CD4-positive, alpha-beta T cell treated with Interleukin-17A for 4 hours (primary cell): ENCODE results near the gene NFIC.
"Not testable (repeated sequence)": the region's sequence is repeated elsewhere in the genome, so short reads cannot be mapped to it uniquely, and the experiment has no call there.

Experiments
- DNase-seq: peaks from one replicate; pipeline ENCODE4 v3.0.0-alpha.2; 2020; ENCODE audit warnings: mixed read lengths

NFIC gene

DNA sequence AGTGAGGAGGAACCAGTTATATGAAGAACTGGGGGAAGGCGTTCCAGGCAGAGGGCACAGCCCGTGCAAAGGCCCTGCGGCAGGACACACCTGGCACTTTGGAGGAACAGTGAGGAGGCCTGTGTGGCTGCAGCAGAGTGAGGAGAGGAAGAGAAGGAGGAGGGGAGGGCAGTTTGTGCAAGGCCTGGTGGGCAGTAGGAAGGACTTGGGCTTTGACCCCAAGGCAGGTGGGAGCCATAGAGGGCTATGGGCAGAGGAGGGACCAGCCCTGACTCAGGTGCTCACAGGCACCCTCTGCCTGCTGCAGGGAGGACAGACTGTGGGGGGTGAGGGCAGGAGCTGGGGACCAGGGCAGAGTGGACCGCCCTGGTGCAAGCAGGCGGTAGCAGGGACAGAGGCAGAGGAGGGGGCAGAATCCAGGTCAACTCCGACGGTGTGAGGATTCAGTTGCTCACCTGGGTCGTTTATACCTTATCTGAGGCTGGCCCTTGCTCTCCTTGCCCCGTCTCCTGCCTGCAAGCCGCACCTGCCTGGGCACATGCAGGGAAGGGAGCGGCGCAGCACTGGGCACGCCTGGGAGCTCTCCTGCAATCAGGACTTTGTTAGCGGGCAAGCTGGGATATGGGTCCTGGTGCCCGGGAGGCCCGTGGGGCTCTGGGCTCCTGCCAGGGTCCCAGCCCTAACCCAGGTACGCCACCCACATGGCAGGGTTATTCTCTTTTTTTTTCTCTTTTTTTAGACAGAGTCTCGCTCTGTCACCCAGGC lies 34.8 kb downstream of the NFIC start:
- DNase-seq, result no peak

DNA sequence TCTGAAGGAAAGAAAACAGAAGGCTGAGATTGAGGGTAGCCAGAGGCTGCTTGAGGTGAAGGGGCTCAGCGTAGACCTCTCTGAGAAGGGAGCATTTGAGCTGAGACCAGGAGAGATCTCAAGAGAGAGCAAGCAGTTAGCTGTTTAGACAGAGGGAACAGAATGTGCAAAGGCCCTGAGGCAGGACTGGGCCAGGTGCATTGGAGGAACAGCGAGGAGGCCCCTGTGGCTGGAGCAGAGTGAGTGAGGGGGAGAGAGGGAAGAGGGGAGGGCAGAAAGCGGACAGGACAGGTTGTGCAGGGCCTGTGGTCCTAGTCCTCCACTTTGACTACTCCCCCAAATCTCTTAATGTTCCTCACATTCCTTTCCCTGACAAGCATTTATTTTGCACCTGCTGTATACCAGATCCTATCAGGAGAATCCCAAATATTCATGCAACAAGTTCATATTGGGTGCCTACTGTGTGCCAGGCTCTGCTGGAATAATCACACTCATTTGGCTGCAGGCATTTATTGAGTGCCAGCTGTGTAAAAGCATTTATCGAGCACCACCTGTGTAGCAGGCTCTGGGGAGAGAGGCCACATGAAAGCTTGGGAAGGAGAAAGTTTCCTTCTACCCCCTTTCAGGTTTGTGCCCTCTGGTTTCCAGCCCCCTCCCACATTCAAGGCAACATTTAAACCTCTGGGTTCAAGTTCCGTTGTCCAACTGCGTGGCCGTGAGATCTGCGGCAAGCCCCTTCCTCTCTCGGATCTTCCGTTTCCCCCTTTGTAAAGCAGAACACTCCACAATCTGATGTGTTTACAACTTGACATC lies 36.5 kb downstream of the NFIC start:
- DNase-seq, result no peak

DNA sequence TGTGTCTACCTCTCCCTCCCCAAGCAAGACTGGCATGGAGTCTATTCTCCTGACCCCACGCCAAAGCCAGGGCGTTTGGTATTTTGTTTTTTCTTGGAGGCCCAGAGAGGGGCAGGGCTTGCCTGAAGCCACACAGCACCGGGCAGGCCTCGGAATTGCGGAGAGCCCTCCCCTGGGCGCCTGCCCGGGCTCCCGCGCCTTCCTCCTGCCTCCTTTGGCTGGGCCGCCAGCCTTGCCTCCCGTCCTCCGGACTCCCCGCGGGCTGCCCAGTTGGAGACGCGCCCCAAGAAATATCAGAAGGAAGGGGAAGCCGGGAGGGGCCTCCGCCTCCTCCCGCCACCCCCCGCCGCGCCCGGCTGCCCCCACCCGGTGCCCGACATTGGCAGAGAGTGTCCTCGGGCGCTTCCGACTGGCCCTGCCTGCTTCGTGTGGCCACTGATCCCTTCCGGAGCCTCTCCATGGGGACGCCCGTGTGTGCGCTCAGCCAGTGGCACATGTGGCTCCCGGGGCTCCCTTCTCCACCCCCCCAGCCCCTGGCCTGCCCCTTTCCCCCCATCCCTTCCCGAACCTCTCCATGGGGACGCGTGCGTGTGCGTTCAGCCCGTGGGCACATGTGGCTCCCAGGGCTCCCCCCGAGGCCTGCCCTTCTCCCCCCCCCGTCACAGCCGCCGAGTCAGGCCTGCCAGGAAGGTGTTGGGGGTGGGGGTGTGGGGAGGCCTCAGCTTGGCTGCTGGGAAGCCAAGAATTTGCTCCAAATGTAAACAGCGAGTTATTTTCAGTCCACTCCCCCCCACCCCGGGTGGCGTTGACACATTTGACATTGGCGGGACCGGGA lies 37.3 kb downstream of the NFIC start:
- no peak for DNase-seq

DNA sequence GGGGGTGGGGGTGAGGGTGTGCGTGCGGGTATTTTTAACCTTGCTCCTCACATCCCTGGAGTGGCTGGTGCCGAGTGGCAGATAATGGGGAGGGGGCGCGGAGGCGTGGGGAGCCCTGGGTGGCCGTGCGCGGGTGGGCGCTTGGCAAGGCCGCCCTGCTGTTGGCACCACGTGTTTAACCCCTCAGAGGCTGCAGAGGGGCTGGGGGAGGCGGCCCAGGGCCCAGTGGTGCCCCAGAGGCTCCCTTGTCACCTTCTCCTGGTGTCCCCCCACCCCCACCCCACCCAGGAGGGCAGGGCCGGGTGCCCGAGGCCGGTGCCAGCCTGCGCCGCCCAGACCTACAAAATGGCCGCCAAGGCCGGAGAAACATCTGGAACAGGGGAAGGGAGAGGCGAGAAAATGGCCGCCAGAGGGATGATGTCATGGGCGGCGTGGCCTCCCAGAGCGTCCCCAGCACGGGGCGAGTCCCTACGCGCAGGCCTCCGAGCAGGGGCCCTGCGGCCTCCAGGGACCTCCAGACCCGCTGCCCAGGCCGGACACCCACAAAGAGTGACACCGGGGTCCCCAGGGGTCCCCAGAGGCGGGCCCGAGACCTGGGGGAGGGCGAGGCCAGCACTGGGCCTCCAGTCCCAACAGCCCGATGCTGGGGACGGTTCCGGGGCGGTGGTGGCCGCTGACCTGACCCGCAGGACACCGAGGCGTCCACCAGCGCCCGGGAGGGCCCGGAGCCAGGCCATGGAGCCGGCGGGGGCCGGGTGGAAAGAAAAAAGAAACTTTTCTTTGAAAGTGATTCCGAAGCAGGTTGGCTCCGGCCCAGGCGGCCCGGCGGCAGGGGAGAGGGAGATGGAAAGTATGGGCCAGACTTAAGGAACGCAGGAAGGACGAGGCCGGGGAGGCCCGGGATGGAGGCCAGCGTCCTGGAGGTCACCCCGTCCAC lies 38.2 kb downstream of the NFIC start:
- DNase-seq, result no peak

DNA sequence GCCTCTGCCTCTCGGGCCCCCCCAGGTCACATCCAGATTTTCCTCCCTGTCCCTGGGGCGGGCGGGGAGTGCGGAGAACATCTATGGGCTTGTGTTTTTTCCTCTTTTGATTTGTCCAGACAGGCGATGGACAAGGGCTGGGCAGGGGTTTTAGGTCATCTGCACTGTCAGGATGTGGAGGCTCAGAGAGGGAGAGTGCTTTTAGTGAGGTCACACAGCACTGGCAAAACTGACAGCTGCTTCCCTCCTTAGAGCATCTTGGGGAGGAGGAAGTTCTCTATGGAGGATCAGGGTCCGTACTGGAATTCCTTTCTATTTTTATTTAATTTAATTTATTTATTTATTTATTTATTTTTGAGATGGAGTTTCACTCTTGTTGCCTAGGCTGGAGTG lies 38.9 kb downstream of the NFIC start:
- no peak for DNase-seq

DNA sequence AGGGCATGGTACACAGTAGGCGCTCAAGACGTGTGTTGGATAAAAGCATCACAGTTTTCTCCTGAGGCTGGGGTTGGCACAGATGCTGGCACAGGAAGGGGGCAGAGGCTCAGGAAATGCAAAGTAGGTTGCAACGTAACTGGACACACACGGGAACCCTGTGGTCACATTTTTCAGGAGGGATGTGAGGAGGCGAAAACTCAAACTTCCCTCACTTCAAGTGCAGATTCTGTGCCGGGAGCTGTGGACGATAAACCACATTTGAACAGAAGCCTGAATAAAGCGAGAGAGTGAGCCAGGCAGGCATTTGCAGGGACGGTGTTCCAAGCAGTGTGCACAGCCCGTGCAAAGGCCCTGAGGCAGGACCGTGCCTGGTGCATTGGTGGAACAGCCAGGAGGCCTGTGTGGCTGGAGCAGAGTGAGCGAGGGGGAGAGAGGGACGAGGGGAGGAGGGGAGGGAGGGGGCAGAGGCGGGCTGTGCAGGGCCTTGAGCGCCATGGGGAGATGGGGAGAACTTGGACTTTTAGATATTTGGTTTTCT lies 40.3 kb downstream of the NFIC start:
- DNase-seq, result no peak

DNA sequence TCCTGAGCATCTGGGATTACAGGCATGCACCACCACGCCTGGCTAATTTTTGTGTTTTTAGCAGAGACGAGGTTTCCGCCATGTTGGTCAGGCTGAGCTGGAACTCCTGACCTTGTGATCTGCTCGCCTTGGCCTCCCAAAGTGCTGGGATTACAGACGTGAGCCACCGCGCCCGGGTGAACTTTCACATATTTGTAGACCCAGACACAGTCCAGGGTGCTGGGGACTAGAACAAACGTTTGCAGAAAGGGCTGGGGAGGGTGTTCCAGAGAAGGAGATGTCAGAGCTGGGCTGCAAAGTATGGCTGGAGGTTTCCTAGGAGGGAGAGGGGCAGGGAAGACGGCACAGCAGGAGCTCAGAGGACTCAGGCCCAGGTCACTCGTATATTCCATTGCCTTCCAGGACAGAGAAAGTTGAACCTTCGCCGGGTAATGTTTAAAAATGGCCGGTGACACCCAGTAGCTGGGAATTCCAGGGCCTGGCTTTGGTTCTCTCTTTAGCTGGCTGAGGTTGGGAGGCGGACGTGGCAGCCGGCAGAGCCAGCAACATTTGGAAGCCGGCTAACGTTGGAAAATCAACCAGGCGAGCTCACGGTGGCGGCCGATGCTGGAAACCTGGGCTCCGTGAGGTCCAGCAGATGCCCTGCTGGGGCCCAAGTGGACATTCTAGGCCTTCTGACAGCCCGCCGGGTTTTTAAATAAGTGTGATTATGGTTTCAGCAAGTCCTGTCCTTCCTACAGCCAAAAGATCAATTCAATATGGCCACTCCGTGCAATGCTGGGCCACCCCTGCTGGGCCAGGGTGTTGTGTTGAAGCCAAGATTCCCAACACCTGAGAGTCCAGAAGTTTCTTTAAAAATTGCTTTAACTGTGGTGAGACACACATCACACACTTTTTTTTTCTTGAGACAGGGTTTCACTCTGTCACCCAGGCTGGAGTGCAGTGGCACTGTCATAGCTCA lies 41.5 kb downstream of the NFIC start:
- no peak for DNase-seq

DNA sequence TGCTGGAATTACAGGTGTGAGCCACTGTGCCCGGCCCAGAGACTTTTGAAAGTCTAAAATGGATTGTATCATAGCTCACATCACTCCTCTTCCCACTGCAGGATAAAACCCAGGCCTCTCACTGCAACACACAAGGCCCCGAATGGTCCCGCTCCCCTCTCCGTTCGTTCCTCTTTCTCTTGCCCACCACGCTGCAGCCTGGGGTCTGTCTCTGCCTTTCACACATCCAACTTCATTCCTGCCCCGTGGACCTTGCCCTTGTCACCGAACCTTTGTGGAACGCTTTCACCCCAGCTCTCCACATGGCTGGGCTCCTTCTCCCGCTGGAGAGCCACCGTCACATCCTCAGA lies 42.6 kb downstream of the NFIC start:
- DNase-seq, result no peak

DNA sequence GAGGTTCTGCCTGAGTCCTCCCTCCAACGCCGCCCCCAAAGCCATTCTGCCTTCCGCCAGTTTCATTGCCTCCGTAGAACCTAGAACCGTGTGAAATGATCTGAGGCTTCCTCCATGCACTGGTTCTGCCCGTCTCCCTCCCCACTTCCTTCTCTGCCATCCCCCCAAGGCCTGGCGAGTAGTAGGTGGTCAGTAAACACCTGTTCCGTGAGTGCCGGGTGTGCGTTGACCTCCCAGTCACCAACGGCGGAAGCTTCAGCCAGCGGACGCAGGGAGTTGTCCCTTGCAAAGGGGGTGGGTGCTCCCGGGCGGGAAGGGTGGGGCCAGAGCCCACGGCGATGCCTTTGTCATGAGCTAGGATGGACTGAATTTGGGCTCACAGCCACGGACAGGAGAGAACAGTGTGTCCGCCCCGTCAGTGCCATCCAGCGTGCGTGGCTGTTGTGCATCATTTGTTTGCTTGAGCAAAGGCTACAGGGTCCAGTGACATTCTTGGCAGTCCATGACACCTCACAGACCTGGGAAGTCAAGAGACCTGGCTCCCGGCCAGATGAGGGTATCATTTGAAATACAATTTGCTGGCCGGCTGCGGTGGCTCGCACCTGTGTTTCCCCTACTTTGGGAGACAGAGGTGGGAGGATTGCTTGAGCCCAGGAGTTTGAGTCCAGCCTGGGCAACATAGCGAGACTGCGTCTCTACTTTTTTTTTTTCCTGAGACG lies 43.1 kb downstream of the NFIC start:
- no peak for DNase-seq

DNA sequence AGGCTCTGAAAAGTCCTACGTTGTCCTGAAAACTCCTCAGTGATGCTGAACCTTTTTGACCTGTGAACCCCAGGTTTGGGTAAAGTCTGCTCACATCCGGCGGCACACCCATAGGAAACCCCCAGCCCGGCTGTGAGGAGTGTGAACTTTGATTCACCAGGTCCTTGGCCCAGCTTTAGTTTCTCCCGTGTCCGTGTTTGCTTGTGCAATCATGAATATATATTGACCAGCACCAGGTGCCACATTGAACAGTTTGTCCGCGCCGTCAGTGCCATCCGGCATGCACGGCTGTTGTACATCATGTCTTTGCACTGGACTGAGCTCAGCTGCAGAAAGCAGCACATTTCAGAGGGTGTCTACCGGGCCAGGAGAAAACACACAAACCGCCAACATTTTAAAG lies 45.3 kb downstream of the NFIC start:
- DNase-seq, result no peak

DNA sequence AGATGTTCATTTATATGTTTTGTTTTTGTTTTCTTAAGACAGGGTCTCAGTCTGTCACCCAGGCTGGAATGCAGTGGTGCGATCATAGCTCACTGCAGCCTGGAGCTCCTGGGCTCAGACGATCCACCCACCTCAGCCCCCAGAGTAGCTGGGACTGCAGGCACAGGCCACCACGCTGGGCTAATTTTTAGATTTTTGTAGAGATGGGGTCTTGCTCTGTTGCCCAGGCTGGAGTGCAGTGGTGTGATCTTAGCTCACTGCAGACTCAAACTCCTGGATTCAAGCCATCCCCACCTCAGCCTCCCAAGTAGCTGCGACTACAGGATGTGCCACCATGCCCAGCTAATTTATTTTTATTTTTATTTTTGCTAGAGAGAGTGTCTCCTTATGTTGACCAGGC lies 45.7 kb downstream of the NFIC start:
- no peak for DNase-seq

DNA sequence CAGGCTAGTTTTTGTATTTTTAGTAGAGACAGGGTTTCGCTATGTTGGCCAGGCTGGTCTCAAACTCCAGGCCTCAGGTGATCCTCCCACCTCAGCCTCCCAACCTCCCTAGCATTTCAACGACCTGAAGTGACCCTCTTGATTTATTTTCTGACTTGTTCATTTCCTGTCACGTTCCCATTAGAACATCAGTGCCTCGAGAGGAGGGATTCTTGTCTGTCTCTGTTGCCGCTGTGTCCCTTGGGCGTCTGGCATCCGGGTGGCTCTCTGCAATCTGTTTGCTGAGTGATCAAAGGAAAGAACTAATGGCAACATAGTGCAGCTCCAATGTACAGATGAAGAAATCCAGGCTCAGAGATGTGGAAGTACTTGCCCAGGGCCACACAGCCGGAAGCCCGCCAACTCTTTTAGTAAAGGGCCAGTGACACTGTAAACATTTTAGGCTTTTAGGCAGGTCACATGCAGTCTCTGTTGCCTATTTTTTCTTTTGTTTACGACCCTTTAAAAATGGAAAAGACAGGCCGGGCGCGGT lies 47.5 kb downstream of the NFIC start:
- DNase-seq, result no peak

DNA sequence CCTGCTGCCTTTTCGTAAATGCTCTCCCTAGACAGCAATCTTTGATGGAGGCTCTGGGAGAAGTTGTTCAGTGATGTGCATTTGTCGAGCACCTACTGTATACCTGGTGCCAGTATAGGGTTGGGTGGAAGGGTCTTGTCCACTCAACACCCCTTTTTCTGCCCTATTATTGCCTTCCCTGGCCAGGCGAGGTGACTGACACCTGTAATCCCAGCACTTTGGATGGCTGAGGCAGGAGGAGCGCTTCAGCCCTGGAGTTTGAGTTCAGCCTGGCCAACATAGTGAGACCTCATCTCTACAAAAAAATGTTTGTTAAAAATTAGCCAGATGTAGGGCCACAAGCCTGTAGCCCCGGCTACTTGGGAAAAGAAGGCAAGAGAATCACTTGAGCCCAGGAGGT lies 49.3 kb downstream of the NFIC start:
- DNase-seq, result no peak

DNA sequence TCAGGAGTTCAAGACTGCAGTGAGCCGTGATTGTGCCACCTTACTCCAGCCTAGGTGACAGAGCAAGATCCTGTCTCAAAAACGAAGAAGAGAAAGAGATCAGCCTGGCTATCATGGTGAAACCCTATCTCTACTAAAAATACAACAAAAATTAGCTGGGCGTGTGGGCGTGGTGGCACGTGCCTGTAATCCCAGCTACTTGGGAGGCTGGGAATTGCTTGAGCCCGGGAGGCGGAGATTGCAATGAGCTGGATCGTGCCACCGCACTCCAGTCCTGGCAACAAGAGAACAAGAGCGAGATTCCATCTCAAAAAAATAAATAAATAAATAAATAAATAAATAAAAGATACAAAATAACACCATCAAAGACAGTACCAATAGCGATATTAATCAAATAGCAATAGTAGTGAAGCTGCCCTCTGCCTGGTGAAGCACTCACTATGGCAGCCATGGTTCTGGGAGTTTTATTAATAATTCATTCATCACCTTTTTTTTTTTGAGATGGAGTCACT lies 53.9 kb downstream of the NFIC start:
- no peak for DNase-seq

DNA sequence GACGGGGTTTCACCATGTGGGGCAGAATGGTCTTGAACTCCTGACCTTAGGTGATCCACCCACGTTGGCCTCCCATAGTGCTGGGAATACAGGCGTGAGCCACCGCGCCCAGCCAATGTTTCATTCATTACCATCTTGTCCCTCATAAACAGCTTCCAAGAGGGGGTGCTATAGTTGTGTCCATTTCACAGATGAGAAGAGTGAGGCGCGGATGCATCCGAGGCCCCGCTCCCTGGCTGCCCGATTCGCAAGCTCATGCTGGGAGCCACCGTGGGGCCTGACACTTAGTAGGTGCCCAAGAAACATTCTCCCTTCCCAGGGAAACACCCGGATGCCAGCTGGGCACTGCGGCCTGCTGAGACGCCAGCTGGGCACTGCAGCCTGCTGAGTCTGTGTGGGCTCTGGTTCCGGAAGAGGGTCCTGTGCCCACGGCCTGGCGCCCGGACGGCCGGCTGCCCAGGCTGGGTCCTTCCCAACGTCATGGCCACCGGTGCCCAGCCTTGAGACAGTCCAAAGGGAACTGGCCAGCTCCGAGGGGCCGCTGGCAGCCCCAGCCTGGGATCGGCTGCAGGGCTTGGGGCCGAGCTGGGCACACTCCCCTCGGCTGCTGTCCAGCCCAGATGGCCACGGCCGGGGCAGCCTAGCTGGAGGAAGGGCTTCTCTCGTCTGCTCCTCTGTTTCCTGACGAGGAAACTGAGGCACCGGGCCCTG lies 54.7 kb downstream of the NFIC start:
- no peak for DNase-seq

DNA sequence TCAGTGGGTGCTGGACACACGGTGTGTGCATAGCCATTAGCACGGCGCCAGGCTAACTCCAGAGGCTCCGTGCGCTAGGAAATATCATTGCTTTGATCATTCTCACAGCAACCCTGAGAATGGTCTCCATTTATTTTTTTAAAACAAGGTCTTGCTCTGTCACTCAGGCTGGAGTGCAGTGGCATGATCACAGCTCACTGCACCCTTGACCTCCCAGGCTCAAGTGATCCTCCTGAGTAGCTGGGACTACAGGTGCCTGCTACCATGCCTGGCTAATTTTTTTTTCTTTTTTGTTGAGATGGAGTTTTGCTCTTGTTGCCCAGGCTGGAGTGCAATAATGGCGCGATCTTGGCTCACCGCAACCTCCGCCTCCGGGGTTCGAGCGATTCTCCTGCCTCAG lies 55.3 kb downstream of the NFIC start:
- DNase-seq, result not testable (repeated sequence)

DNA sequence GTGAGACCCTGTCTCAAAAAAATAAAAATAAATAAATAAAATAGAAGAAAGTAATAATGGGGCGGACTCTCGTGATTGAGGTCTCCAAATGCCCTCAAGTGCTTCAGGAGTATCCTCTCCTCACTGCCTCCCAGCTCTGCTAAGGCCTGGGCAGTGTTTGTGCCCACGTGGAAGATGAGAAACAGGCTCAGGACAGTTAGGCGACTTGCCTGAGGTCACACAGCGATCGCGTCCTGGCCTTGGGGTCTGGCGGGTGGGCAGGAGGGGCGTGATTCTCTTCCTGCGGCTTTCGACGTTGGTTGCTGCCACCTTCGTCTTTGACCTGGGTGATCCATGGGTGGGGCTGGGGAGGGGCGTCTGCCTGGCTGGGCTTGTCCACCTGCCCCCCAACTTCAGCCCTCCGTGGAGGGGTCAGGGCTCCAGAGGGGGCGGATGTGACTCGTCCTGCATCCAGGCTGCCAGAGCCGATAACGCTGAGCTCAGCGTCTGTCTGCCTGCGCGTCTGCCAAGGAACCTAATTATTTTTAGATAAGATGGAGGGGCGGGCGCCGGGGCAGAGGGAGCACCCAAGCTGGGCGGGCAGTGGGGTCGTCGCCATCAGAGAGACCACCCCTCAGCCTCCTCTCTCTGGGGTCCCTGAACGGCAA lies 56.9 kb downstream of the NFIC start:
- DNase-seq, result no peak

DNA sequence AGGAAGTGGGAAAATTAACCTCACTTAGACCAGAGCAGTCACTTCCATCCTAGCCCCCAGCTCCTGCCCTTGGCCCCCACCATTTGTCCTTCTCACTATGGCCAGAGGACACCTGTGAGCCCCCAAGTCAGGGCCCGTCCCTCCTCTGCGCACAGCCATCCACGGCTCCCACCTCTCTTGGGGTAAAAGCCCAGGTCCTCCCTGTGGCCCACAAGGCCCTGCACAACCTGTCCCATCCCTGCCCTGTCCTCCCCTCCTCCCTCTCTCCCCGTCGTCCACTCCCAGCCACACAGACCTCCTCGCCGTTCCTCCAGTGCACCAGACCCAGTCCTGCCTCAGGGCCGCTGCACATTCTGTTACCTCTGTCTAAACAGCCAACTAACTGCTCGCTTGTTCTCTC lies 60.0 kb downstream of the NFIC start:
- no peak for DNase-seq

DNA sequence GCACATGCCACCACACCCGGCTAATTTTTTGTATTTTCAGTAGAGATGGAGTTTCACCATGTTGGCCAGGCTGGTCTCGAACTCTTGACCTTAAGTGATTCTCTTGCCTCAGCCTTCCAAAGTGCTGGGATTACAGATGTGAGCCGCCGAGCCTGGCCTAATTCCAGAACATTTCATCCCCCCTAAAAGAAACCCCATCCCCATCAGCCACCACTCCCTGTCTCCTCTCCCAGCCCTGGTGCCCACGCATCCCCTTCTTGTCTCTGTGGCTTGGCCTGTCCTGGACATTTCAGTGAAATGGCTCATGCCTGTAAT lies 63.9 kb downstream of the NFIC start:
- not testable (repeated sequence) for DNase-seq
